HG03575 (cell line): ENCODE data around the gene KREMEN2.
A peak's percentile ranks its signal among the peaks of the same experiment; 100 is the strongest.

ENCODE experiments used
- ATAC-seq: cut with Tn5 transposase; IDR thresholded peaks from one replicate; pipeline ENCODE4 v1.9.1; 2021; ENCODE audit not compliant: unreplicated experiment, insufficient number of reproducible peaks, low FRiP score; ENCODE audit errors: extremely low read depth

Gene KREMEN2

DNA sequence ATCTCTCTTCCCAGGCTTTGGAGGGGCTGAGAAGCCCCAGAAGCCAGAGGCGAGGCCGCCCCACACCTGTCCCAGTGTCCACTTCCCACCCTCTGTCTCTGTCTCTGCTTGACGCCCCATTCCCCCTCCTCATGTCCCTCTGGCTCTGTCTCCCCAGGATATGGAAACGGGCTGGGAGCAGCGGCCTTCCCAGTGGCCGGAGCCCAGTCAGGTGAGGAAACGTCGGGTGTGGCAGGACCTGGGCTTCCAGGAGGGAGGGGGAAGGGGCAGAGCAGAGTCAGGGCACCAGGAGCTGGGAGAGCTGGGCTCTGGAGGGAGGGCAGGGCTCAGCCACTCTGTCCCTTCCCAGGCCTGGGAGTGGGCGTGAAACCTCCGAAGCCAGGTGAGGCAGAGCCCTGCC is 26.8 kb downstream of the KREMEN2 start:
- no peak for ATAC-seq

DNA sequence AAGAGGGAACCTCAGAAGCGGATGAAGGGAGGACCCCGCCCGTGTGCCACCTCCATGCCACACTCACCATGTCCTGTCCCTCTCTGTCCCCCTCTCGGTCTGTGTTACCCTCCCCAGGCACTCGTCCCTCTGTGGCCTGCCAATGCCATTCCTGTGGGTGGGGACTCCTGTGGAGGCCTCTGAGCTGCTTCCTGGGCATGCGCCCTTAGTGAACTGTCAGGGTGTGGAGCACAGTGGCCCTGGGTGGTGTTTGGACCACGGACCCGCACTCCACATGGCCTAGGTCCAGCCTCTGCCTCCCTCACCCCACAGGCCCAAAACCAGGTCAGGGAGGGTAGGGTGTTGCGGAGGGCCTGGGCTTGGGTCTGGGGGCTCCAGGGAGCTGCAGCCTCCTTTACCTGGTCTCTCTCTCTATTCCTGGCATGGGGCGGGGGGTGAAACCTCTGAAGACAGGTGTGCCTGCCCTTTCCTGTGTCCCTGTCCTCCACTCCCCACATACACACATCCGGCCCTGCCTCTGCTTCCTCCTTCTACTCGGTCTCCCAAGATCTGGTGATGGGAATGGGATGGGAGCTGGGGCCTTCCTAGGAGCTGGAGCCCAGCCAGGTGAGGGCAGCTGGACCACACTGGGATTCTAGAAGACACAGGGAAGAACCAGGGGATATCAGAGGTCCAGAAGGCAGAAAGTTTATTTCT is 27.6 kb downstream of the KREMEN2 start:
- ATAC-seq = no peak

- no peak for ATAC-seq
These were observed 28.5 kb downstream of the KREMEN2 start for GRCh38 chr16:2992383-2993081.

GRCh38 chr16:2996298-2996697 is 32.2 kb downstream of the KREMEN2 start:
- no peak for ATAC-seq

DNA sequence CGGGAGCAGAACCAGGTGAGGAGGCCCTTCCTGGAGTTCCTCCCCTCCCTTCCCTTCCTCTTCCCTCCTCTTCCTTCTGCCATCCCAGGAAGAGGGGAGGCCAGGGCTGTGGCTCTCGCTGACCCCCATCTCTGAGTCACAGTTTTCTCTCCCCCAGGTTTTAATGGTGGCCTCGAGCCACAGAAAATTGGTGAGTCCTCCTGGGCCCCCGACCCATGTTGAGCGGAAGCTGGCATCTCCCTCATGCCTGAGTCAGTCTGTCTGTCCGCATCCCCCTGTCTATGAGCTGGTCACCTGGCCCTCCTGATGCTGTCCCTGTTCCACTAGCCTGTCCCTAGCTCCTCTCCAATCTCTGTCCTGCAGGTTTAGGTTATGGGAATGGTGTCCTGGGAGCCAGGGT is 35.9 kb downstream of the KREMEN2 start:
- no peak for ATAC-seq

DNA sequence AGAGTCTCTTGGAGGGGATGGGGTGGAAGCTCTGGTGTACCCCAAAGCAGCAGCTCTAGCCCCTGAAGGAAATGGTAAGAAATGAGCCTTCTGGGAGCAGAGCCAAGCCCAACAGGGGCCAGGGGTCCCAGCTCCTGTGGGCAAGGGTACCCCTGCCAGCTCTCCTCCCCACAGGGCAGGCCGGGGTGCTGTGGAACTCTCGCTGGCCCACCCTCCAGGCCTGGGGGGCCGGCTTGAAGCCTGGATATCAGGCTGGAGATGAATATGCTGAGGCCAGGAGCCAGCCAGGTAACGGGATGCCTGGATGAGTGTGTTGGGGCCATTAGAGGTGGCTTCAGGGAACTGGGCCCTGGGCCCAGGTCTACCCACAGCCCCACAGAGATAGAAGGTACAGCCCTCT is 36.5 kb downstream of the KREMEN2 start:
- no peak for ATAC-seq

GRCh38 chr16:3001316-3001715 is 37.2 kb downstream of the KREMEN2 start:
- no peak for ATAC-seq

- peak; percentile 94 for ATAC-seq
These were observed 39.7 kb downstream of the KREMEN2 start for GRCh38 chr16:3003582-3004270.

GRCh38 chr16:3004319-3004718 is 40.2 kb downstream of the KREMEN2 start:
- ATAC-seq = no peak

DNA sequence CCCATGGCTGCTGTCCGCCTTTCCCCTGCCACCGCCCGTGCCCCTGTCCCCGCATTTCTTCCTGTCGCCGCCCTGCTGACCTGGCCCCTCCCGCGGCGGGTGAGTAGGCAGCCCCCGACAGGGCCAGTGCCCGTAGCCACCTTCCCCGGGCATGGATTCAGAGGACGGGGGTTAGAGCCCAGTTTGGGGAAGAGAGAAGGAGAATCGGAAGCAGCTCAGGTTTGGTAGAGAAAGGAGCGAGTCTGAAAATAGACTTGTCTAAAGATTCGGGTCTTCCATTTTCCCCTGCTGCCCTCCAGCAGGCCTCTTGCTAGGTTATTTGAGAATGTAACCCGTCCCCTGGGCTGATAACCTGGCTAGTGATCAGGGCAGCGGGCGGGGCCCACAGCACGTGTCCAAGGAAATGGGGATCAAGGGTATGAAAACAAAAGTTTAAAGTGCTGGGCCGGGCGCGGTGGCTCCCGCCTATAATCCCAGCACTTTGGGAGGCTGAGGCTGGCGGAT is 40.8 kb downstream of the KREMEN2 start:
- ATAC-seq = no peak

GRCh38 chr16:3007059-3007956 is 43.2 kb downstream of the KREMEN2 start:
- ATAC-seq = no peak

- ATAC-seq = no peak
These were observed 44.0 kb downstream of the KREMEN2 start for GRCh38 chr16:3007957-3008689.

GRCh38 chr16:3008690-3009037 is 44.6 kb downstream of the KREMEN2 start:
- ATAC-seq = no peak

DNA sequence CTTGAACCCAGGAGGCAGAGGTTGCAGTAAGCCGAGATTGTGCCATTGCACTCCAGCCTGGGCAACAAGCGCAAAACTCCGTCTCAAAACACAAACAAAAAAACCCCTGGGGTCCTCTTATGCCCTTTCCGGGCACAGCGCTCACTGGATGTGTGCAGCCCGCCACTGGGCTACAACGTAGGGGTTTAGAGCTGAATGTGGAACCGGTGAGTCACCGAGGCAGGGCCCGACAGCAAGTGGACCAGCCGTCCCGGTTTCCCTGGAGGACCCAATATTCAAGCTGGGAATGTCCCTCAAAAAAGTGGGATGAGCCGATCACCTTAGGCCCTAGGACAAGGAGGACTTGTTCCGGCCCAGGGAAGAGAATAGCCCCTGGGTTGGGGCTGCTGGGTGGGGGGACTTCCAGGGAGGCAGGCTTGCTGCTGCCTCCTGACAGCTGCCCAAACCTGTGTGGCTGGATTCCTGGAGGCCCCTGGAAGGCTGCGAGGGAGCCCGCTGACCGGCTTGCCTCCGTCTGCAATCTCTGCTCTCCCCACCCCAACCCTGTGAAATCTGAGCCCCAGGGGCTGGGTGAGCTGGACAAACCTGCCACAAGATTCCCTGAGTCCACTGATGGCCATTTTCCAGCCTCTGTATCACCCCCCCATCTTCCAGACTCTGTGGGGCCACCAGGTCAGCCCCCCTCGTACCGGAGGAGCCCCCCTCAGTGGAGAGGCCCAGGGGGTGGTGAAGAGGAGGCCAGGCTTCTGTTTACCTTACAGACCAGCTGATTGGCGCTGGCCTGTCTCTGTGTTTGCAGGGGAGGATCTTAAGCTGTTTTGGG is 45.7 kb downstream of the KREMEN2 start:
- no peak for ATAC-seq

DNA sequence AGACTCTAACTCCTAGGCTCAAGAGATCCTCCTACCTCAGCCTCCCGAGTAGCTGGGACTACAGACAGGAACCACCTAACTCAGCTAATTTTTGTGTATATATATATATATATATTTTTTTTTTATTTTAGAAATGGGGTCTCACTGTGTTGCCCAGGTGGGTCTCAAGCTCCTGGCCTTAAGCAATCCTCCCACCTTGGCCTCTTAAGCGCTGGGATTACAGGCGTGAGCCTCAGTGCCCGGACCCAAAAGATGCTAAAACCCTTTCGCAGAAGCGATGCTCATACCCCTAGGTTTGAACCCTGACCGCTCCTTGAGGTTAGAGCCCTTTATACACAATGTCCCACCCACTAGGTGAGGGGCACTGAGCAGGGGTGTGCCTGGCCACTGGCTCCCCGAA is 46.4 kb downstream of the KREMEN2 start:
- no peak for ATAC-seq

- ATAC-seq = no peak
These were observed 48.2 kb downstream of the KREMEN2 start for GRCh38 chr16:3012246-3012645.

- no peak for ATAC-seq
These were observed 48.8 kb downstream of the KREMEN2 start, which contains the start of gene CLDN9 for GRCh38 chr16:3012828-3013420. CLDN9 (plus strand) TSS chr16:3012923; CDS start chr16:3013363, 440 bp downstream.
